OCI-LY1 (cell line): Measurements from ENCODE around the gene NME2.
A peak's percentile ranks its signal among the peaks of the same experiment; 100 is the strongest.

ENCODE experiments used
- H2AFZ ChIP-seq: fragments of 200-600 bp; sonication (generic), shearing (Covaris generic); 2 replicates; pipeline ENCODE4 v1.6.0; 2014; ENCODE audit warnings: antibody characterized with exemption, mild to moderate bottlenecking, low read length
- H3F3A ChIP-seq: fragments of 200-600 bp; sonication (generic), shearing (Covaris generic); 2 replicates; pipeline ENCODE4 v1.6.0; 2014; ENCODE audit warnings: mild to moderate bottlenecking, antibody characterized with exemption, low read length, moderate library complexity; ENCODE audit not compliant: insufficient read depth
- H3K27ac ChIP-seq: fragments of 200-600 bp; sonication (generic); 2 replicates; pipeline ENCODE4 v1.5.1; 2014; ENCODE audit warnings: low read length, mixed run types, mild to moderate bottlenecking, low read depth; ENCODE audit not compliant: poor library complexity, severe bottlenecking
- H3K27me3 ChIP-seq: fragments of 200-600 bp; sonication (generic); 2 replicates; pipeline ENCODE4 v1.6.0; 2014; ENCODE audit warnings: antibody characterized with exemption, mild to moderate bottlenecking, low read length, moderate library complexity; ENCODE audit not compliant: insufficient read depth
- H3K36me3 ChIP-seq: fragments of 200-600 bp; sonication (generic); 2 replicates; pipeline ENCODE4 v1.6.1; 2014; ENCODE audit warnings: mild to moderate bottlenecking, antibody characterized with exemption, low read length, moderate library complexity, mixed read lengths; ENCODE audit not compliant: insufficient read depth
- H3K4me1 ChIP-seq: fragments of 200-600 bp; sonication (generic); 2 replicates; pipeline ENCODE4 v1.5.1; 2014; ENCODE audit warnings: mild to moderate bottlenecking, low read length, moderate library complexity; ENCODE audit not compliant: insufficient read depth, severe bottlenecking
- H3K4me2 ChIP-seq: fragments of 200-600 bp; sonication (generic), shearing (Covaris generic); 2 replicates; pipeline ENCODE4 v1.6.1; 2014; ENCODE audit warnings: low read length
- H3K4me3 ChIP-seq: fragments of 200-600 bp; sonication (generic); 2 replicates; pipeline ENCODE4 v1.5.1; 2014; ENCODE audit warnings: low read length, low read depth, mild to moderate bottlenecking, mixed read lengths; ENCODE audit not compliant: poor library complexity, severe bottlenecking
- H3K79me2 ChIP-seq: fragments of 200-600 bp; shearing (Covaris generic); 2 replicates; pipeline ENCODE4 v1.6.1; 2016; ENCODE audit warnings: mixed run types, low read length, mixed read lengths; ENCODE audit not compliant: insufficient read depth
- H3K9ac ChIP-seq: fragments of 200-600 bp; sonication (generic), shearing (Covaris generic); 2 replicates; pipeline ENCODE4 v1.6.1; 2014; ENCODE audit warnings: mild to moderate bottlenecking, low read length, mixed read lengths
- H3K9me2 ChIP-seq: fragments of 200-600 bp; sonication (generic), shearing (Covaris generic); 2 replicates; pipeline ENCODE4 v1.6.1; 2014; ENCODE audit warnings: low read depth, mild to moderate bottlenecking, low read length, mixed read lengths
- H3K9me3 ChIP-seq: fragments of 200-600 bp; shearing (Covaris generic); 2 replicates; pipeline ENCODE4 v1.6.1; 2014; ENCODE audit warnings: low read length, mixed read lengths
- H4K20me1 ChIP-seq: fragments of 200-600 bp; sonication (generic), shearing (Covaris generic); 2 replicates; pipeline ENCODE4 v1.6.0; 2016; ENCODE audit warnings: mild to moderate bottlenecking, low read length; ENCODE audit not compliant: insufficient read depth
- EZH2 ChIP-seq: fragments of 200-600 bp; sonication (generic), shearing (Covaris generic); IDR thresholded peaks from 2 replicates; pipeline ENCODE4 v1.8.0; 2017; ENCODE audit warnings: borderline replicate concordance, mixed run types, mild to moderate bottlenecking, antibody characterized with exemption, low read length, moderate library complexity, mixed read lengths
- TF ChIP-seq, protein P1 (sequence below): fragments of 200-600 bp; sonication (generic), shearing (Covaris generic); IDR thresholded peaks from 2 replicates; pipeline ENCODE4 v1.5.1; 2017; ENCODE audit warnings: mild to moderate bottlenecking, antibody characterized with exemption, low read length, moderate library complexity, mixed read lengths

The NME2 gene

DNA sequence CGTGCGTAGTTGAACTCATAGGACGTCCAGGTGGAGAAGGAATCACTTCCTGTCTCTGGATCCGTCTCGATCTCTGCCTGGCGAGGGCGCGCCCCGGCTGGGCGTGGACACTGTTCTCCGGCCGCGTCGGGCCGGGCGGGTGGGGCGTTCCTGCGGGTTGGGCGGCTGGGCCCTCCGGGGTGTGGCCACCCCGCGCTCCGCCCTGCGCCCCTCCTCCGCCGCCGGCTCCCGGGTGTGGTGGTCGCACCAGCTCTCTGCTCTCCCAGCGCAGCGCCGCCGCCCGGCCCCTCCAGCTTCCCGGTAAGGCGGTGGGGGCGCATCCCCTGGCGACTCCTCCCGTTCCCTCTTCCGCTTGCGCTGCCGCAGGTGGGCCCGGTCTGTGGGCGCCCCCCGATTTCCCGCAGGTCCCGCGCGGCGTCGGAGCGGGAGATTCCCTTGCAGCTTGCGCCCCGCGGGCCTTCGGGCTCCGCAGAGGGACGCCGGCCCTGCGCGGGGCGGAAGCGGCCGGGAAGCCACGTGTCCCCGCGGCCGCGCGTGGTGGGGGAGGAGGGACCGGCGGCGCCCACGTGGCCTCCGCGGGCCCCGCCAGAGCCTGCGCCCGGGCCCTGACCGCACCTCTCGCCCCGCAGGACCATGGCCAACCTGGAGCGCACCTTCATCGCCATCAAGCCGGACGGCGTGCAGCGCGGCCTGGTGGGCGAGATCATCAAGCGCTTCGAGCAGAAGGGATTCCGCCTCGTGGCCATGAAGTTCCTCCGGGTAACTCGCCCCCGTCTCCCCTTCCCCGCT is at the start of gene NME2:
TSS of gene NME2 (plus strand) at position 214 of the 789 bp plus-strand sequence. CDS start at position 634, 420 bp downstream.
- Histone ChIP-seq H3K4me1 (peaks cover 23% of the 10 kb centered on the region), H3K9me3 (no peaks in the 10 kb centered on the region), H3K27me3 (no peaks in the 10 kb centered on the region), H3K79me2 (no peaks in the 10 kb centered on the region), H3F3A (no peaks in the 10 kb centered on the region), H3K27ac (peak within 1 kb of the TSS; percentile 72), H3K9me2 (no peaks in the 10 kb centered on the region), H2AFZ (no peak within 1 kb of the TSS), H3K9ac (peak within 1 kb of the TSS; percentile 99), H4K20me1 (no peaks in the 10 kb centered on the region), H3K4me3 (peak within 1 kb of the TSS; percentile 97), H3K4me2 (peak within 1 kb of the TSS; percentile 83), H3K36me3 (peaks cover 66% of the 10 kb centered on the region)
- TF ChIP-seq, protein P1, sequence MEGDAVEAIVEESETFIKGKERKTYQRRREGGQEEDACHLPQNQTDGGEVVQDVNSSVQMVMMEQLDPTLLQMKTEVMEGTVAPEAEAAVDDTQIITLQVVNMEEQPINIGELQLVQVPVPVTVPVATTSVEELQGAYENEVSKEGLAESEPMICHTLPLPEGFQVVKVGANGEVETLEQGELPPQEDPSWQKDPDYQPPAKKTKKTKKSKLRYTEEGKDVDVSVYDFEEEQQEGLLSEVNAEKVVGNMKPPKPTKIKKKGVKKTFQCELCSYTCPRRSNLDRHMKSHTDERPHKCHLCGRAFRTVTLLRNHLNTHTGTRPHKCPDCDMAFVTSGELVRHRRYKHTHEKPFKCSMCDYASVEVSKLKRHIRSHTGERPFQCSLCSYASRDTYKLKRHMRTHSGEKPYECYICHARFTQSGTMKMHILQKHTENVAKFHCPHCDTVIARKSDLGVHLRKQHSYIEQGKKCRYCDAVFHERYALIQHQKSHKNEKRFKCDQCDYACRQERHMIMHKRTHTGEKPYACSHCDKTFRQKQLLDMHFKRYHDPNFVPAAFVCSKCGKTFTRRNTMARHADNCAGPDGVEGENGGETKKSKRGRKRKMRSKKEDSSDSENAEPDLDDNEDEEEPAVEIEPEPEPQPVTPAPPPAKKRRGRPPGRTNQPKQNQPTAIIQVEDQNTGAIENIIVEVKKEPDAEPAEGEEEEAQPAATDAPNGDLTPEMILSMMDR = no peak
- no peak for TF ChIP-seq EZH2

DNA sequence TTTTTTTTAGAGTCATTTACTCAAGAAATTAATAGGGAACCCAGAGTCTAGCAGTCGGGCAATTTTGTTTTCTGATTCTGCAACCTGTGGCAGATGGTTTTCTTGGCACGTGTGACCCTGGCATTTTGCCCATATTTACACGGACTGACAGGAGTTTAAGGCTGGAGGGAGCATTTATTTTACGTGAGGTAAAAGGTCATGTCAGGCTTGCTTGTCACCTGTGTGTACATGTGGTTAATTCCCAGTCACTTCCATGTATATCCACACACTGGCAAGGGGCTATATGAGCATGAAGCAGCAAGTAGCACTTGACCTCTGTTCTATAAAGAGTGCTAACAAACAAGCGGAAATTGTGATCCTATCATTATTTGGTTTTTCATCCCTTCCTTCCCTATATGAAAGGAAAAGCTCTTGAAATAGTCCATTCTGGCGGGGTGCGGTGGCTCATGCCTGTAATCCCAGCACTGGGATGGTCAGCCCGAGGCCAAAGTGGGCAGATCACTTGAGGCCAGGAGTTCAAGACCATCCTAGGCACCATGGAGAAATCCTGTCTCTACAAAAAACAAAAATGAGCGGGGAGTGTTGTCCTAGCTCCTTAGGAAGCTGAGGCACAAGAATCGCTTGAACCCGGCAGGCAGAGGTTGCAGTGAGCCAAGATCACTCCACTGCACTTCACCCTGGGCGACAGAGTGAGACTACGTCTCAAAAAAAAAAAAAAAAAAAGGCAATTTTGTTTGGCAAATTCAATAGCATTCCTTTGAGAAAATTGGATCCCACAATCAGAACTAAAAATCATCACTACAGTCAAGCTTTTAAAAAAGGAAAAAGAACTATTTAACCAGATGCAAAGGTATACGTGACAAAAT is 47.6 kb upstream of the NME2 start:
- Histone ChIP-seq H3K9me3 (no peaks in the 10 kb centered on the region), H3K9me2 (no peaks in the 10 kb centered on the region), H3K4me3 (peak overlapping the region; percentile 92), H3K27ac (peak overlapping the region; percentile 86), H3F3A (no peaks in the 10 kb centered on the region), H2AFZ (no peak overlapping the region), H4K20me1 (no peaks in the 10 kb centered on the region), H3K36me3 (no peaks in the 10 kb centered on the region), H3K9ac (peak overlapping the region; percentile 94), H3K27me3 (no peaks in the 10 kb centered on the region), H3K79me2 (peaks cover 61% of the 10 kb centered on the region), H3K4me2 (peak overlapping the region; percentile 88), H3K4me1 (peaks cover 41% of the 10 kb centered on the region)
- TF ChIP-seq EZH2 = no peak
- TF ChIP-seq, protein P1 = no peak

DNA sequence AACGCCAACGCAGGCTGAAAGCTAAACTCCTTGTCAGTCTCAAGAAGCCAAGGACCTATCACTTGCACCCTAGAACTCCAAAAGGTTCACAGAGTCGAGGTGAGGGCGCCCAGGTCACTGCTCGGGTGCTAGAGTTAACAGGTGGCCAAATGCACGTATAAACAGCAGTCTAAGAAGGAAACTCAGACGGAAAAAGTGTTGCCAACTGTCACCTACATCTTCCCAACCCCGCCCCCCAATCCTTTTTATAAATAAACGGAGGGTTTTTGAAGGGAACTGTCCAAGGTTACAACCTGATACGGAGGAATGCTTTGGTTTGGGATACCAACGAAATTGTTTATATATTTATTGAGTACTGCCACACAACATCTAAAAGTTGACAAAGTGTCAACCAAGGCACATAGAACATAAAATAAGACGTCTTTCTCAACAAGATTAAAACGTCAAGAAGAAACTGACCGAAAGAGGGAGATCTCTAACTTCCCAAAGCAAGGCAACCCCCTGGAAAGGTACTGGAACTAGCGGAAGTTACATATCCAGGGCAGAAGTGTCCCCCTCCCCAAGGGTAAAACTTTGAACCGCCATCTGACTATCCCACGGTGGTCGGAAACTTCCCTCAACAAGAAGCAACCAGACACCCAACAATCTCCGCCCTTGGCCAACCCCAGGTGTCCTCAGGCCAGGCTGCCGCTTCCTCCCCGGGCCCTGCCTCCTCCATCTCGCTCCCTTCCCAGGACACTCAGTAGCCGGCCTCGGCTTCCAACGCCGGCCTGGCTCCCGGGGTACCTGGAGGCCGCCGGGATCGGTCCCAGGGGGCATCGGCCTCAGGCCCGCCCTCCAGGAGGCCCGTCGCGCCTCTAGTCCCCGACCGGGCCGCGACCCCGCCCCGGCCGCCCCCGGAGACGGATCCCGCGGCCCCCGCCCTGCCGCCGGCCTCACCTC is 46.5 kb upstream of the NME2 start:
- H4K20me1 ChIP-seq = no peaks in the 10 kb centered on the region
- peaks cover 41% of the 10 kb centered on the region for H3K4me1 ChIP-seq
- no peaks in the 10 kb centered on the region for H3K27me3 ChIP-seq
- H3K79me2 ChIP-seq = peaks cover 50% of the 10 kb centered on the region
- peak overlapping the region; percentile 92 for H3K4me3 ChIP-seq
- no peaks in the 10 kb centered on the region for H3F3A ChIP-seq
- H3K4me2 ChIP-seq = peak overlapping the region; percentile 88
- H3K9me2 ChIP-seq = no peaks in the 10 kb centered on the region
- TF ChIP-seq, protein P1 = peak; percentile 21; the same call in 1 of the 2 replicates
- no peak for TF ChIP-seq EZH2
- peak overlapping the region; percentile 86 for H3K27ac ChIP-seq
- peak overlapping the region; percentile 94 for H3K9ac ChIP-seq
- no peaks in the 10 kb centered on the region for H3K36me3 ChIP-seq
- H3K9me3 ChIP-seq = no peaks in the 10 kb centered on the region
- H2AFZ ChIP-seq = no peak overlapping the region
